VCaP (cell line): Measurements from ENCODE around the gene UGT1A6.

Source experiments
- H3K27ac ChIP-seq: fragments of 450-650 bp; 2 replicates; pipeline ENCODE4 v1.5.1; 2017
- TF ChIP-seq, protein P1 (sequence below): fragments of 450-650 bp; conservative IDR thresholded peaks from 2 replicates; pipeline ENCODE4 v1.5.1; 2017; ENCODE audit warnings: mild to moderate bottlenecking, moderate library complexity

UGT1A6 gene

DNA sequence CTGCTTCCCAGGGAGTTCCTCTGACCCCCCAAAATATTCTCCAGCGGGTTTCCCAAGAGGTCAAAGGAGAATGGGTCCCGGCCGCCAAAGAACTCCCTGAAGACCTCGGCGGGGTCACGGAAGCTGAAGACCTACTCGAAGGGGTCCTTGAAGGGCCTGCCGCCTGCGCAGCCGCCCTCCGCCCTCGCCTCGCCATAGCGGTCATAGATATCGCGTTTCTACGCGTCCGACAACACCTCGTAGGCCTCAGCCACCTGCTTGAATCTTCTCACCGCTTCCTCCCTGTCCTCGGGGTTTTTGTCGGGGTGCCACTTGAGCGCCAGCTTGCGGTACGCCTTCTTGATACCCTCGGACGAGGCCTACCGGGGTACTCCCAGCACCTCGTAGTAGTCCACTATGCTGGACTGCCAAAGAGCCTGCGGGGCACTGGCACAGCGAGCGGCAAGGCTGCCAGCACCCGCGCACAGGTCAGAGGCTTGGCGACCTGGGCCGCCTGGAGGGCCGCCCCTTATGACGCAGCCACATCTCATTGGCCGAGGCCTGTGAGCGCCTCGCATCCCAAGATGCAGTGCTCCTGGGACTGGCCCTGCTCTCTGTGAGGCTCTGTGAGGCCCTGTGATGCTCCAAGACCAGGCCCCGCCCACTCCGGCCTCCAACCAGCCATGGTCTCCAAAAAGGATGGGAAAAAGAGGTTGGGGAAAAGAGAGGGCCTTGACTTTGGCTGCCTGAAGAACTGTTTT lies 62.4 kb downstream of the UGT1A6 start:
- no peak overlapping the region for H3K27ac ChIP-seq
- TF ChIP-seq, protein P1, sequence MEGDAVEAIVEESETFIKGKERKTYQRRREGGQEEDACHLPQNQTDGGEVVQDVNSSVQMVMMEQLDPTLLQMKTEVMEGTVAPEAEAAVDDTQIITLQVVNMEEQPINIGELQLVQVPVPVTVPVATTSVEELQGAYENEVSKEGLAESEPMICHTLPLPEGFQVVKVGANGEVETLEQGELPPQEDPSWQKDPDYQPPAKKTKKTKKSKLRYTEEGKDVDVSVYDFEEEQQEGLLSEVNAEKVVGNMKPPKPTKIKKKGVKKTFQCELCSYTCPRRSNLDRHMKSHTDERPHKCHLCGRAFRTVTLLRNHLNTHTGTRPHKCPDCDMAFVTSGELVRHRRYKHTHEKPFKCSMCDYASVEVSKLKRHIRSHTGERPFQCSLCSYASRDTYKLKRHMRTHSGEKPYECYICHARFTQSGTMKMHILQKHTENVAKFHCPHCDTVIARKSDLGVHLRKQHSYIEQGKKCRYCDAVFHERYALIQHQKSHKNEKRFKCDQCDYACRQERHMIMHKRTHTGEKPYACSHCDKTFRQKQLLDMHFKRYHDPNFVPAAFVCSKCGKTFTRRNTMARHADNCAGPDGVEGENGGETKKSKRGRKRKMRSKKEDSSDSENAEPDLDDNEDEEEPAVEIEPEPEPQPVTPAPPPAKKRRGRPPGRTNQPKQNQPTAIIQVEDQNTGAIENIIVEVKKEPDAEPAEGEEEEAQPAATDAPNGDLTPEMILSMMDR = no peak

GRCh38 chr2:233756429-233757081 lies 63.9 kb downstream of the UGT1A6 start:
- TF ChIP-seq, protein P1 = no peak
- no peak overlapping the region for H3K27ac ChIP-seq

GRCh38 chr2:233758141-233758540 lies 65.5 kb downstream of the UGT1A6 start:
- no peak overlapping the region for H3K27ac ChIP-seq
- TF ChIP-seq, protein P1 = no peak

GRCh38 chr2:233758849-233759248 lies 66.2 kb downstream of the UGT1A6 start:
- H3K27ac ChIP-seq = no peak overlapping the region
- TF ChIP-seq, protein P1 = no peak

GRCh38 chr2:233760043-233760442 lies 67.4 kb downstream of the UGT1A6 start, which contains the start of gene UGT1A1:
TSS of gene UGT1A1 (plus strand) at chr2:233760270. CDS start at chr2:233760288, 18 bp downstream.
- TF ChIP-seq, protein P1 = no peak
- H3K27ac ChIP-seq = no peak within 1 kb of the TSS

DNA sequence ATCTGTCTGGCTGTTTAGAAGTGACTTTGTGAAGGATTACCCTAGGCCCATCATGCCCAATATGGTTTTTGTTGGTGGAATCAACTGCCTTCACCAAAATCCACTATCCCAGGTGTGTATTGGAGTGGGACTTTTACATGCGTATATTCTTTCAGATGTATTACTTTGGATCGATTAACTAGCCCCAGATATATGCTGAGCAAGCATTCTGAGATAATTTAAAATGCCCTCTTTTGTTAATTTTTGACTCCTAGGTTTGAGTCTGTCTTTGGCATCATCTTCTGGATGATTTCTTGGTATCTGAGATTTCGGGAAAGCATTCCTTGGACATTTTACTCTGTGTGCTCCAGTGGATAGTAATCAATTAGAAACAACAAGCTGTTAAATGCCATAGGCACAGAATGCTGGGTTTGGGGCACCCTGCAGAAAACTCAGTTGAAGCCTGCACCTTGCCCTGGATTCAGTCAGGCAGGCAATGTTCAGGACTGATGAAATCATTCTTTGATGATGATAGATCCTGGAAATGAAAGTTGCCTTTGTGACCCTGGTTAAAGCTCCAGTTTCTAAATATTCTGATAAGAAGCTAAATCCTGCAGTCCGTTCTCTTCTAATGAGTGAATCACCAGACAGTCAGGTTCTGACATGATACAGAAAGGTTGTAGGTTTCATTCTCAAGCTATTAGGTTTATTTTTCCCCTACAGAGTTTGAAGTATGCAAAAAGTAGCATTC lies 68.5 kb downstream of the UGT1A6 start:
- TF ChIP-seq, protein P1 = no peak
- no peak overlapping the region for H3K27ac ChIP-seq

DNA sequence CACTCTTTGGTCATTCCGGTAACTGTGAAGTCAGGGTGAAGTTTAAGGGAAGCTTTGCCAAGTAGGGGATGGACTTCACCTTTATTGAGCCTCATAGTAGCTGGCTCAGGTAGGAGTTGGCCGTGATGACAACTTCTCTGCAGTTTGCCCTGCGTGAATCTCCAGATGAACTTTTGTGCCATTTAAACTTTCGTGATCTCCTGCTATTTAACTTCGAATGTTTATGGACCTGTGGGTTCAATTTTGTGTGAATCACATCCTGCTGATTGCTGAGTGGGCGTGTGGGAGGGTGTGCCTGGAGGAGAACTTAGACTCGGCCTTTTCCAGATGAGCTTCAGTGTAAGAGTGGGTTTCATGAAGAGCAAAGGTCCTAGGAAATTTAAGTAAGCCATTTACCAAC lies 71.6 kb downstream of the UGT1A6 start:
- no peak overlapping the region for H3K27ac ChIP-seq
- TF ChIP-seq, protein P1 = no peak
